K562 (cell line): ENCODE data around the gene SBNO1. TPM values are rescaled to one million over a fixed set of nuclear protein-coding genes. Genes with fewer than 3 reads are reported as not detected.
A peak's percentile ranks its signal among the peaks of the same experiment; 100 is the strongest.

Experiments used
- BACH1 ChIP-seq: fragments of 200-800 bp; sonication (Bioruptor generic); IDR thresholded peaks from 2 replicates; pipeline ENCODE4 v1.6.1; 2016; ENCODE audit warnings: missing genetic modification characterization, missing compliant biosample characterization
- BHLHE40 ChIP-seq: IDR thresholded peaks from 2 replicates; pipeline ENCODE4 v1.6.1; 2011; ENCODE audit warnings: low read length, improper control_type of control experiment
- CBX8 ChIP-seq: fragments of 200-600 bp; sonication (generic); IDR thresholded peaks from 2 replicates; pipeline ENCODE4 v1.6.1; 2012; ENCODE audit warnings: borderline replicate concordance, mixed run types, low read depth, mild to moderate bottlenecking, moderate library complexity, mixed read lengths, low read length, control low read depth, inconsistent platforms; ENCODE audit not compliant: poor library complexity, severe bottlenecking; ENCODE audit errors: extremely low read depth
- CREB1 ChIP-seq, 2 experiments: sonication (generic) in 1 of 2; formaldehyde crosslinking in 1 of 2; IDR thresholded peaks; 2 replicates each; pipeline versions ENCODE4 v1.6.1 to v1.8.0; 2012 to 2022; ENCODE audit warnings: inconsistent platforms in 1 of 2, mild to moderate bottlenecking in 1 of 2, missing genetic modification reagents in 1 of 2, moderate library complexity in 1 of 2
- ETV1 ChIP-seq: fragments of 450-650 bp; conservative IDR thresholded peaks from 2 replicates; pipeline ENCODE4 v1.6.1; 2016; ENCODE audit warnings: missing genetic modification characterization, control low read depth, low read depth, missing compliant biosample characterization
- GTF2A2 ChIP-seq: IDR thresholded peaks from 2 replicates; pipeline ENCODE4 v1.6.1; 2016; ENCODE audit warnings: mild to moderate bottlenecking, missing genetic modification characterization, missing compliant biosample characterization
- HMG20B ChIP-seq: fragments of 250-450 bp; sonication (Bioruptor Pico); IDR thresholded peaks from 2 replicates; pipeline ENCODE4 v1.5.0; 2021; ENCODE audit warnings: mild to moderate bottlenecking
- PCBP1 ChIP-seq: fragments of 200-400 bp; formaldehyde crosslinking; IDR thresholded peaks from 2 replicates; pipeline ENCODE4 v1.6.1; 2018; ENCODE audit warnings: mild to moderate bottlenecking, low read depth, low read length; ENCODE audit not compliant: poor library complexity, severe bottlenecking
- PHTF2 ChIP-seq: fragments of 250-450 bp; sonication (Bioruptor Pico); IDR thresholded peaks from 2 replicates; pipeline ENCODE4 v1.5.0; 2021; ENCODE audit warnings: mild to moderate bottlenecking
- SMAD2 ChIP-seq: fragments of 150-350 bp; IDR thresholded peaks from 2 replicates; pipeline ENCODE4 v1.6.1; 2014; ENCODE audit warnings: low read depth, mild to moderate bottlenecking, low read length
- ZNF175 ChIP-seq: fragments of 200-800 bp; sonication (Bioruptor generic); IDR thresholded peaks from 2 replicates; pipeline ENCODE4 v1.6.1; 2016; ENCODE audit warnings: low read depth, mild to moderate bottlenecking, missing genetic modification characterization, missing compliant biosample characterization
- ZNF316 ChIP-seq: fragments of 450-650 bp; IDR thresholded peaks from 2 replicates; pipeline ENCODE4 v1.6.1; 2016
- polyA plus RNA-seq, 8 experiments: library from polyadenylated mRNA; depleted of rRNA in 4 of 8; stranded (reverse) in 5 of 8; unstranded in 3 of 8; fragments of >200 nt; fragmentation: Nextera tagmentation in 2 of 8; fragmentation: Illumina TruSeq in 1 of 8; extraction: Ambion mirVana in 2 of 8; extraction: Trizol in 1 of 8; gene quantifications; 2 replicates each; pipeline versions ENCODE4 v1.2.1 to v1.2.3, GENCODE V29; 2011 to 2014; ENCODE audit warnings: inconsistent platforms in 1 of 8, missing spikeins in 1 of 8
- total RNA-seq, 7 experiments: library from RNA; depleted of rRNA in 6 of 7; stranded (reverse); fragments of >200 nt in 6 of 7; fragmentation: Illumina TruSeq in 2 of 7; extraction: Trizol in 2 of 7; gene quantifications; 2 replicates each; pipeline versions ENCODE4 v1.2.1 to v1.2.3, GENCODE V29; 2011 to 2021; ENCODE audit warnings: low replicate concordance in 1 of 7
- TF ChIP-seq, protein P1 (sequence below): fragments of 250-450 bp; sonication (Bioruptor Pico); IDR thresholded peaks from 2 replicates; pipeline ENCODE4 v1.4.0; 2020; ENCODE audit warnings: mild to moderate bottlenecking
- TF ChIP-seq, protein P2 (sequence below): fragments of 250-450 bp; sonication (Bioruptor Pico); IDR thresholded peaks from 2 replicates; pipeline ENCODE4 v1.8.0; 2021; ENCODE audit warnings: moderate library complexity, mild to moderate bottlenecking, inconsistent platforms
- TF ChIP-seq, protein P3 (sequence below): fragments of 250-450 bp; sonication (Bioruptor Pico); IDR thresholded peaks from 2 replicates; pipeline ENCODE4 v1.9.0; 2021; ENCODE audit warnings: mild to moderate bottlenecking, inconsistent platforms
- TF ChIP-seq, protein P4 (sequence below): fragments of 450-650 bp; IDR thresholded peaks from 2 replicates; pipeline ENCODE4 v1.6.1; 2017; ENCODE audit warnings: antibody characterized with exemption
- TF ChIP-seq, protein P5 (sequence below), 2 experiments: fragments of 450-650 bp in 1 of 2; sonication (generic) in 1 of 2; formaldehyde crosslinking; conservative IDR thresholded peaks; 2 replicates each; pipeline versions ENCODE4 v1.4.0 to v1.8.1; 2020 to 2022; ENCODE audit warnings: mild to moderate bottlenecking in 1 of 2, missing genetic modification reagents in 1 of 2
- TF ChIP-seq, protein P6 (sequence below): fragments of 250-450 bp; sonication (Bioruptor Pico); IDR thresholded peaks from 2 replicates; pipeline ENCODE4 v1.6.1; 2021; ENCODE audit warnings: mild to moderate bottlenecking
- TF ChIP-seq, protein P7 (sequence below): fragments of 250-450 bp; sonication (Bioruptor Pico); IDR thresholded peaks from 2 replicates; pipeline ENCODE4 v1.4.0; 2020; ENCODE audit warnings: borderline replicate concordance

Gene SBNO1
- total and polyA plus RNA-seq, 9 of the 15 experiments (the other 6 are each of a cell fraction or from before 2014, with no cell fraction given) = 14.9 to 77.1 (median 35.9) TPM

DNA sequence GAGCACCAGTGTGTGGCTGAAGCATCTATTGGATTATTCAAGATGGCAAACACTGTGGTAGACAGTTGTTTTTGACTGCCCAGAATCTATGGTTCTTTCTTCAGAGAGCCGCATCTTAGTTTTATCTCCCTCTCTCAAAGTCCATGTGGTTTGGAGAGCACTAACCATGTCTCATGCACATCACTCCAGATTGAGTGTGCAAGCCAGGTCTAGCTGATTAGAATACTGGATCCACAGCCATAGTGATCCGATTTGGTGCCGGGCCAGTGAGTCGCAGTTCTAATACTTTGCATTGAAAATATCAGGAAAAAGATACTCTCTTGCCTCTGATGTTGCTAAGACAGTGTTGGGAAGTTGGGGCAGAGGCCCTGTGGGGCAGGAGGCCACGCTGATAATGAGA is 4.6 kb upstream of the SBNO1 start (continued):
- TF ChIP-seq, protein P1, sequence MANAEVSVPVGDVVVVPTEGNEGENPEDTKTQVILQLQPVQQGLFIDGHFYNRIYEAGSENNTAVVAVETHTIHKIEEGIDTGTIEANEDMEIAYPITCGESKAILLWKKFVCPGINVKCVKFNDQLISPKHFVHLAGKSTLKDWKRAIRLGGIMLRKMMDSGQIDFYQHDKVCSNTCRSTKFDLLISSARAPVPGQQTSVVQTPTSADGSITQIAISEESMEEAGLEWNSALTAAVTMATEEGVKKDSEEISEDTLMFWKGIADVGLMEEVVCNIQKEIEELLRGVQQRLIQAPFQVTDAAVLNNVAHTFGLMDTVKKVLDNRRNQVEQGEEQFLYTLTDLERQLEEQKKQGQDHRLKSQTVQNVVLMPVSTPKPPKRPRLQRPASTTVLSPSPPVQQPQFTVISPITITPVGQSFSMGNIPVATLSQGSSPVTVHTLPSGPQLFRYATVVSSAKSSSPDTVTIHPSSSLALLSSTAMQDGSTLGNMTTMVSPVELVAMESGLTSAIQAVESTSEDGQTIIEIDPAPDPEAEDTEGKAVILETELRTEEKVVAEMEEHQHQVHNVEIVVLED (CRISPR knock-in tag) = no peak
- TF ChIP-seq ZNF175 (CRISPR knock-in tag) = no peak
- no peak for TF ChIP-seq PHTF2 (CRISPR knock-in tag)
- TF ChIP-seq BACH1 (tag) = no peak
- no peak for TF ChIP-seq HMG20B (CRISPR knock-in tag)
- TF ChIP-seq PCBP1 = no peak
- no peak for TF ChIP-seq SMAD2
- 0 out of 2 replicates have a peak, but pooled peaks have one; percentile 10 for TF ChIP-seq BHLHE40
- no peak for TF ChIP-seq ZNF316
- TF ChIP-seq, protein P2, sequence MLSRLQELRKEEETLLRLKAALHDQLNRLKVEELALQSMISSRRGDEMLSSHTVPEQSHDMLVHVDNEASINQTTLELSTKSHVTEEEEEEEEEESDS (CRISPR knock-in tag) = no peak
- TF ChIP-seq, protein P3, sequence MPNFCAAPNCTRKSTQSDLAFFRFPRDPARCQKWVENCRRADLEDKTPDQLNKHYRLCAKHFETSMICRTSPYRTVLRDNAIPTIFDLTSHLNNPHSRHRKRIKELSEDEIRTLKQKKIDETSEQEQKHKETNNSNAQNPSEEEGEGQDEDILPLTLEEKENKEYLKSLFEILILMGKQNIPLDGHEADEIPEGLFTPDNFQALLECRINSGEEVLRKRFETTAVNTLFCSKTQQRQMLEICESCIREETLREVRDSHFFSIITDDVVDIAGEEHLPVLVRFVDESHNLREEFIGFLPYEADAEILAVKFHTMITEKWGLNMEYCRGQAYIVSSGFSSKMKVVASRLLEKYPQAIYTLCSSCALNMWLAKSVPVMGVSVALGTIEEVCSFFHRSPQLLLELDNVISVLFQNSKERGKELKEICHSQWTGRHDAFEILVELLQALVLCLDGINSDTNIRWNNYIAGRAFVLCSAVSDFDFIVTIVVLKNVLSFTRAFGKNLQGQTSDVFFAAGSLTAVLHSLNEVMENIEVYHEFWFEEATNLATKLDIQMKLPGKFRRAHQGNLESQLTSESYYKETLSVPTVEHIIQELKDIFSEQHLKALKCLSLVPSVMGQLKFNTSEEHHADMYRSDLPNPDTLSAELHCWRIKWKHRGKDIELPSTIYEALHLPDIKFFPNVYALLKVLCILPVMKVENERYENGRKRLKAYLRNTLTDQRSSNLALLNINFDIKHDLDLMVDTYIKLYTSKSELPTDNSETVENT (CRISPR knock-in tag) = no peak
- TF ChIP-seq, protein P4, sequence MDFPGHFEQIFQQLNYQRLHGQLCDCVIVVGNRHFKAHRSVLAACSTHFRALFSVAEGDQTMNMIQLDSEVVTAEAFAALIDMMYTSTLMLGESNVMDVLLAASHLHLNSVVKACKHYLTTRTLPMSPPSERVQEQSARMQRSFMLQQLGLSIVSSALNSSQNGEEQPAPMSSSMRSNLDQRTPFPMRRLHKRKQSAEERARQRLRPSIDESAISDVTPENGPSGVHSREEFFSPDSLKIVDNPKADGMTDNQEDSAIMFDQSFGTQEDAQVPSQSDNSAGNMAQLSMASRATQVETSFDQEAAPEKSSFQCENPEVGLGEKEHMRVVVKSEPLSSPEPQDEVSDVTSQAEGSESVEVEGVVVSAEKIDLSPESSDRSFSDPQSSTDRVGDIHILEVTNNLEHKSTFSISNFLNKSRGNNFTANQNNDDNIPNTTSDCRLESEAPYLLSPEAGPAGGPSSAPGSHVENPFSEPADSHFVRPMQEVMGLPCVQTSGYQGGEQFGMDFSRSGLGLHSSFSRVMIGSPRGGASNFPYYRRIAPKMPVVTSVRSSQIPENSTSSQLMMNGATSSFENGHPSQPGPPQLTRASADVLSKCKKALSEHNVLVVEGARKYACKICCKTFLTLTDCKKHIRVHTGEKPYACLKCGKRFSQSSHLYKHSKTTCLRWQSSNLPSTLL = no peak
- no peak for TF ChIP-seq ETV1 (tag)
- TF ChIP-seq CREB1 (IDR thresholded peaks at IDR 0.05) = no peak
- TF ChIP-seq CREB1 (CRISPR knock-in tag; IDR thresholded peaks at IDR 0.05) = no peak
- TF ChIP-seq, protein P5, sequence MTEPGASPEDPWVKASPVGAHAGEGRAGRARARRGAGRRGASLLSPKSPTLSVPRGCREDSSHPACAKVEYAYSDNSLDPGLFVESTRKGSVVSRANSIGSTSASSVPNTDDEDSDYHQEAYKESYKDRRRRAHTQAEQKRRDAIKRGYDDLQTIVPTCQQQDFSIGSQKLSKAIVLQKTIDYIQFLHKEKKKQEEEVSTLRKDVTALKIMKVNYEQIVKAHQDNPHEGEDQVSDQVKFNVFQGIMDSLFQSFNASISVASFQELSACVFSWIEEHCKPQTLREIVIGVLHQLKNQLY (CRISPR knock-in tag; conservative IDR thresholded peaks at IDR 0.05) = no peak
- no peak for TF ChIP-seq GTF2A2 (tag)
- TF ChIP-seq, protein P6, sequence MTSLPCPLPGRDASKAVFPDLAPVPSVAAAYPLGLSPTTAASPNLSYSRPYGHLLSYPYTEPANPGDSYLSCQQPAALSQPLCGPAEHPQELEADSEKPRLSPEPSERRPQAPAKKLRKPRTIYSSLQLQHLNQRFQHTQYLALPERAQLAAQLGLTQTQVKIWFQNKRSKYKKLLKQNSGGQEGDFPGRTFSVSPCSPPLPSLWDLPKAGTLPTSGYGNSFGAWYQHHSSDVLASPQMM (CRISPR knock-in tag) = no peak
- TF ChIP-seq, protein P7, sequence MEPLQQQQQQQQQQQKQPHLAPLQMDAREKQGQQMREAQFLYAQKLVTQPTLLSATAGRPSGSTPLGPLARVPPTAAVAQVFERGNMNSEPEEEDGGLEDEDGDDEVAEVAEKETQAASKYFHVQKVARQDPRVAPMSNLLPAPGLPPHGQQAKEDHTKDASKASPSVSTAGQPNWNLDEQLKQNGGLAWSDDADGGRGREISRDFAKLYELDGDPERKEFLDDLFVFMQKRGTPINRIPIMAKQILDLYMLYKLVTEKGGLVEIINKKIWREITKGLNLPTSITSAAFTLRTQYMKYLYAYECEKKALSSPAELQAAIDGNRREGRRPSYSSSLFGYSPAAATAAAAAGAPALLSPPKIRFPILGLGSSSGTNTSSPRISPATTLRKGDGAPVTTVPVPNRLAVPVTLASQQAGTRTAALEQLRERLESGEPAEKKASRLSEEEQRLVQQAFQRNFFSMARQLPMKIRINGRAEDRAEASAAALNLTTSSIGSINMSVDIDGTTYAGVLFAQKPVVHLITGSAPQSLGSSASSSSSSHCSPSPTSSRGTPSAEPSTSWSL = no peak
- no peak for TF ChIP-seq CBX8
